Measurements from ENCODE around the gene NUDT11. TPM values are rescaled to one million over a fixed set of nuclear protein-coding genes. Genes with fewer than 3 reads are reported as not detected.
"Not testable (repeated sequence)": the region's sequence is repeated elsewhere in the genome, so short reads cannot be mapped to it uniquely, and the experiment has no call there.

NUDT11 gene
- 10.0 and 10.2 TPM in 2 replicates for total RNA-seq (2014; rRNA removed; shearing (Covaris generic))

GRCh38 chrX:51496501-51497291, at the start of gene NUDT11:
NUDT11 (minus strand) TSS chrX:51496592; CDS start chrX:51496444, 148 bp downstream.
- DNase-seq (ENCODE audit: low read depth), result peak; percentile 76

- DNase-seq (ENCODE audit: low read depth), result no peak
Measured at GRCh38 chrX:51520393-51520792, 24.0 kb upstream of the NUDT11 start.

GRCh38 chrX:51519131-51519530, 22.7 kb upstream of the NUDT11 start:
- not testable (repeated sequence) for DNase-seq (ENCODE audit: low read depth)

- DNase-seq (ENCODE audit: low read depth), result no peak
Measured at GRCh38 chrX:51507551-51507950, 11.2 kb upstream of the NUDT11 start.

- peak; percentile 17 for DNase-seq (ENCODE audit: low read depth)
Measured at GRCh38 chrX:51495701-51496488, 497 bp downstream of the NUDT11 start.

GRCh38 chrX:51494409-51494808, 2.0 kb downstream of the NUDT11 start:
- no peak for DNase-seq (ENCODE audit: low read depth)

- no peak for DNase-seq (ENCODE audit: low read depth)
Measured at GRCh38 chrX:51487960-51488267, 8.5 kb downstream of the NUDT11 start.

- DNase-seq (ENCODE audit: low read depth), result no peak
Measured at GRCh38 chrX:51484616-51485015, 11.8 kb downstream of the NUDT11 start.

GRCh38 chrX:51482411-51482810, 14.0 kb downstream of the NUDT11 start:
- not testable (repeated sequence) for DNase-seq (ENCODE audit: low read depth)

GRCh38 chrX:51476930-51477329, 19.5 kb downstream of the NUDT11 start:
- no peak for DNase-seq (ENCODE audit: low read depth)

- DNase-seq (ENCODE audit: low read depth), result no peak
Measured at GRCh38 chrX:51463322-51463721, 33.1 kb downstream of the NUDT11 start.

- DNase-seq (ENCODE audit: low read depth), result peak; percentile 39
Measured at GRCh38 chrX:51461053-51462044, 35.0 kb downstream of the NUDT11 start.

GRCh38 chrX:51459125-51459524, 37.3 kb downstream of the NUDT11 start:
- DNase-seq (ENCODE audit: low read depth), result peak; percentile 21

- peak; percentile 18 for DNase-seq (ENCODE audit: low read depth)
Measured at GRCh38 chrX:51456814-51457213, 39.6 kb downstream of the NUDT11 start.

GRCh38 chrX:51456246-51456645, 40.1 kb downstream of the NUDT11 start:
- DNase-seq (ENCODE audit: low read depth), result no peak

GRCh38 chrX:51440365-51440764, 56.0 kb downstream of the NUDT11 start:
- no peak for DNase-seq (ENCODE audit: low read depth)

Other genes with a start within 250 kb of the NUDT11 start
- gene NUDT10, start 163.8 kb downstream of the NUDT11 start, total RNA-seq (2014; rRNA removed; shearing (Covaris generic)), result 0.68 and 0.96 TPM in 2 replicates
- not detected in 2 replicates for gene CENPVL3, start 122.3 kb upstream of the NUDT11 start, total RNA-seq (2014; rRNA removed; shearing (Covaris generic))
- not detected in 2 replicates for gene CENPVL2, start 186.2 kb upstream of the NUDT11 start, total RNA-seq (2014; rRNA removed; shearing (Covaris generic))
- not detected in 2 replicates for gene CENPVL1, start 213.9 kb upstream of the NUDT11 start, total RNA-seq (2014; rRNA removed; shearing (Covaris generic))
- 7.3 and 11.3 TPM in 2 replicates for gene GSPT2, start 246.8 kb upstream of the NUDT11 start, total RNA-seq (2014; rRNA removed; shearing (Covaris generic))